H1 (cell line): ENCODE results near the gene NDUFV1. TPM values are rescaled to one million over a fixed set of nuclear protein-coding genes. Genes with fewer than 3 reads are reported as not detected.

Experiments
- CTCF ChIA-PET: fragments of 300-600 bp; sonication (Branson Sonifier 250); formaldehyde crosslinking; loops from one replicate; lab custom pipeline; 2021; ENCODE audit not compliant: partially characterized antibody; lab: Charles Lee
- POLR2A ChIA-PET: fragments of 300-600 bp; sonication (Branson Sonifier 250); formaldehyde crosslinking; loops from one replicate; lab custom pipeline; 2021; ENCODE audit warnings: inconsistent platforms; ENCODE audit not compliant: partially characterized antibody; lab: Charles Lee
- DNase-seq, 2 experiments: peaks; one replicate each; pipeline versions ENCODE4 v3.0.0 to v3.0.0-alpha.2; 2010 to 2022; ENCODE audit warnings: low spot score in 2 of 2, low read depth in 1 of 2, mixed read lengths in 1 of 2
- FAIRE-seq: peaks from 2 replicates; lab custom pipeline; 2011; peaks lifted over from hg19 to GRCh38; lab: Jason Lieb, UNC
- H2AFZ ChIP-seq: 2 replicates; pipeline ENCODE4 v1.8.1; 2012; ENCODE audit warnings: low read length, inconsistent platforms
- H2AK5ac ChIP-seq: 2 replicates; pipeline ENCODE4 v1.6.1; 2013; ENCODE audit warnings: low read depth, low read length
- H2BK120ac ChIP-seq: replicated peaks from 2 replicates; pipeline ENCODE3; 2013; ENCODE audit warnings: low read depth, low read length, inconsistent platforms
- H2BK12ac ChIP-seq: 2 replicates; pipeline ENCODE4 v1.6.1; 2013; ENCODE audit warnings: low read depth, low read length
- H2BK15ac ChIP-seq: 2 replicates; pipeline ENCODE4 v1.6.1; 2013; ENCODE audit warnings: low read length
- H2BK20ac ChIP-seq: 2 replicates; pipeline ENCODE4 v1.6.1; 2013; ENCODE audit warnings: low read length
- H2BK5ac ChIP-seq: 2 replicates; pipeline ENCODE4 v1.6.1; 2013; ENCODE audit warnings: low read depth, low read length
- H3K14ac ChIP-seq: 2 replicates; pipeline ENCODE4 v1.6.1; 2013; ENCODE audit warnings: inconsistent platforms; ENCODE audit not compliant: insufficient read length
- H3K18ac ChIP-seq: 2 replicates; pipeline ENCODE4 v1.6.1; 2013; ENCODE audit warnings: low read length; ENCODE audit errors: extremely low read depth
- H3K23ac ChIP-seq: 2 replicates; pipeline ENCODE4 v1.6.1; 2013; ENCODE audit warnings: inconsistent platforms; ENCODE audit not compliant: insufficient read length
- H3K23me2 ChIP-seq: 2 replicates; pipeline ENCODE4 v1.6.1; 2013; ENCODE audit warnings: low read depth, low read length
- H3K27ac ChIP-seq: 2 replicates; pipeline ENCODE4 v1.6.1; 2011; ENCODE audit warnings: low read depth, low read length, inconsistent platforms
- H3K27me3 ChIP-seq, 4 experiments: replicated peaks in 1 of 4; 1 replicate in 1 of 4; 2 replicates in 3 of 4; pipeline versions ENCODE4 v1.6.1 to v1.8.1; 2011 to 2013; ENCODE audit warnings: low read length in 3 of 4, mild to moderate bottlenecking in 3 of 4, inconsistent platforms in 2 of 4, mixed read lengths in 2 of 4, moderate library complexity in 1 of 4; ENCODE audit not compliant: control insufficient read depth in 3 of 4, insufficient read depth in 3 of 4; ENCODE audit errors: extremely low read depth in 1 of 4
- H3K36me3 ChIP-seq, 4 experiments: 2 replicates each; pipeline versions ENCODE4 v1.6.1 to v1.8.1; 2011 to 2013; ENCODE audit warnings: mild to moderate bottlenecking in 4 of 4, low read length in 3 of 4, moderate library complexity in 2 of 4, control low read depth in 1 of 4, inconsistent platforms in 1 of 4; ENCODE audit not compliant: insufficient read depth in 4 of 4, control insufficient read depth in 2 of 4
- H3K4ac ChIP-seq: replicated peaks from 2 replicates; pipeline ENCODE3; 2013; ENCODE audit warnings: low read length, low read depth, mixed read lengths, inconsistent platforms; ENCODE audit not compliant: insufficient read length
- H3K4me1 ChIP-seq, 4 experiments: replicated peaks in 1 of 4; 1 replicate in 1 of 4; 2 replicates in 3 of 4; pipeline versions ENCODE4 v1.6.1 to v1.8.1; 2011 to 2013; ENCODE audit warnings: low read length in 3 of 4, inconsistent platforms in 2 of 4, mixed read lengths in 1 of 4; ENCODE audit not compliant: insufficient read depth in 4 of 4, control insufficient read depth in 3 of 4
- H3K4me2 ChIP-seq, 2 experiments: 2 replicates each; pipeline versions ENCODE4 v1.6.1 to v1.8.1; 2011 to 2013; ENCODE audit warnings: low read depth in 2 of 2, low read length in 2 of 2, control low read depth in 1 of 2, inconsistent platforms in 1 of 2, mild to moderate bottlenecking in 1 of 2; ENCODE audit not compliant: insufficient read depth in 1 of 2
- H3K4me3 ChIP-seq, 4 experiments: fragments of 200-600, 300-600 bp in 1 of 4; sonication (generic), shearing (Covaris generic), sonication (Bioruptor Twin) in 1 of 4; 2 replicates each; pipeline versions ENCODE4 v1.5.1 to v1.8.1; 2011 to 2016; ENCODE audit warnings: low read length in 4 of 4, low read depth in 3 of 4, control low read depth in 2 of 4, inconsistent platforms in 2 of 4, mild to moderate bottlenecking in 2 of 4, mixed read lengths in 1 of 4, moderate library complexity in 1 of 4; ENCODE audit not compliant: insufficient read depth in 2 of 4; ENCODE audit errors: extremely low read depth in 1 of 4
- H3K56ac ChIP-seq: replicated peaks from 2 replicates; pipeline ENCODE3; 2013; ENCODE audit warnings: low read depth, mild to moderate bottlenecking, mixed read lengths, low read length, inconsistent platforms; ENCODE audit not compliant: insufficient read length
- H3K79me1 ChIP-seq: 2 replicates; pipeline ENCODE4 v1.6.1; 2013; ENCODE audit warnings: low read depth, low read length, control low read depth
- H3K79me2 ChIP-seq, 2 experiments: 2 replicates each; pipeline versions ENCODE4 v1.6.1 to v1.8.1; 2012 to 2013; ENCODE audit warnings: low read length in 2 of 2, mild to moderate bottlenecking in 2 of 2, inconsistent platforms in 1 of 2; ENCODE audit not compliant: insufficient read depth in 2 of 2, control insufficient read depth in 1 of 2
- H3K9ac ChIP-seq, 4 experiments: replicated peaks in 1 of 4; 1 replicate in 1 of 4; 2 replicates in 3 of 4; pipeline versions ENCODE4 v1.6.1 to v1.8.1; 2011 to 2013; ENCODE audit warnings: low read depth in 3 of 4, low read length in 3 of 4, control low read depth in 2 of 4, mild to moderate bottlenecking in 2 of 4, moderate library complexity in 2 of 4, inconsistent platforms in 1 of 4; ENCODE audit errors: extremely low read depth in 1 of 4
- H3K9me3 ChIP-seq, 2 experiments: 2 replicates each; pipeline versions ENCODE4 v1.6.1 to v1.8.1; 2012 to 2013; ENCODE audit warnings: mild to moderate bottlenecking in 2 of 2, moderate library complexity in 2 of 2, control low read depth in 1 of 2, inconsistent platforms in 1 of 2, low read depth in 1 of 2, low read length in 1 of 2, mixed read lengths in 1 of 2; ENCODE audit not compliant: insufficient read depth in 2 of 2
- H4K20me1 ChIP-seq, 2 experiments: replicated peaks in 1 of 2; 2 replicates each; pipeline versions ENCODE3 to v1.8.1; 2011 to 2013; ENCODE audit warnings: inconsistent platforms in 2 of 2, low read length in 2 of 2, mild to moderate bottlenecking in 1 of 2; ENCODE audit not compliant: insufficient read depth in 2 of 2, control insufficient read depth in 1 of 2
- H4K5ac ChIP-seq: 2 replicates; pipeline ENCODE4 v1.6.1; 2013; ENCODE audit warnings: low read length, low read depth, mixed read lengths, inconsistent platforms; ENCODE audit not compliant: insufficient read length
- H4K8ac ChIP-seq: 2 replicates; pipeline ENCODE4 v1.8.0; 2013; ENCODE audit warnings: mild to moderate bottlenecking, moderate library complexity, low read length, inconsistent platforms; ENCODE audit not compliant: insufficient read depth; ENCODE audit errors: extremely low read depth
- H4K91ac ChIP-seq: replicated peaks from 2 replicates; pipeline ENCODE3; 2013; ENCODE audit warnings: low read length, mixed read lengths, inconsistent platforms; ENCODE audit not compliant: insufficient read length
- BACH1 ChIP-seq: IDR thresholded peaks from 2 replicates; pipeline ENCODE4 v1.6.1; 2012; ENCODE audit warnings: low read length, improper control_type of control experiment
- BRCA1 ChIP-seq: IDR thresholded peaks from 2 replicates; pipeline ENCODE4 v1.6.1; 2012; ENCODE audit warnings: low read depth, low read length, improper control_type of control experiment
- CEBPB ChIP-seq: IDR thresholded peaks from 2 replicates; pipeline ENCODE4 v1.6.1; 2012; ENCODE audit warnings: low read depth, low read length
- CREB1 ChIP-seq: IDR thresholded peaks from 2 replicates; pipeline ENCODE4 v1.6.1; 2012; ENCODE audit warnings: inconsistent platforms
- EZH2 ChIP-seq: fragments of 200-600 bp; sonication (generic); IDR thresholded peaks from 2 replicates; pipeline ENCODE4 v1.7.1; 2012; ENCODE audit warnings: low read depth, mild to moderate bottlenecking, moderate library complexity, low read length, inconsistent platforms; ENCODE audit not compliant: severe bottlenecking
- HDAC6 ChIP-seq: IDR thresholded peaks from one replicate; pipeline ENCODE4 v1.7.1; 2012; ENCODE audit warnings: low read depth, mild to moderate bottlenecking, inconsistent platforms, low read length, moderate library complexity
- KDM1A ChIP-seq: fragments of 200-600, 300-600 bp; sonication (generic); IDR thresholded peaks from 2 replicates; pipeline ENCODE4 v1.7.1; 2016; ENCODE audit warnings: mild to moderate bottlenecking, low read length, borderline replicate concordance
- MAFK ChIP-seq: IDR thresholded peaks from 2 replicates; pipeline ENCODE4 v1.6.1; 2012; ENCODE audit warnings: low read depth, mild to moderate bottlenecking, improper control_type of control experiment, low read length
- RXRA ChIP-seq: IDR thresholded peaks from 2 replicates; pipeline ENCODE4 v1.6.1; 2011; ENCODE audit warnings: low read depth, mild to moderate bottlenecking, low read length, moderate library complexity; ENCODE audit not compliant: insufficient read depth
- SAP30 ChIP-seq: fragments of 300-600 bp; sonication (generic); IDR thresholded peaks from 2 replicates; pipeline ENCODE4 v1.7.1; 2012; ENCODE audit warnings: low read length, moderate library complexity, mild to moderate bottlenecking, inconsistent platforms; ENCODE audit not compliant: insufficient read depth, insufficient replicate concordance
- SIN3A ChIP-seq, 2 experiments: IDR thresholded peaks in 1 of 2; conservative IDR thresholded peaks in 1 of 2; 2 replicates each; pipeline ENCODE4 v1.6.1; 2011 to 2012; ENCODE audit warnings: low read length in 2 of 2, improper control_type of control experiment in 1 of 2, low read depth in 1 of 2, mild to moderate bottlenecking in 1 of 2
- SP1 ChIP-seq: IDR thresholded peaks from 2 replicates; pipeline ENCODE4 v1.6.1; 2011; ENCODE audit warnings: low read depth, low read length
- WGBS, 2 experiments: shearing (Covaris generic) in 1 of 2; methylation state at CpG; one replicate each; pipeline versions ENCODE4 v1.1.6 to v1.1.7; 2013 to 2015; ENCODE audit warnings: low lambda C conversion rate in 2 of 2, mixed read lengths in 2 of 2, inconsistent platforms in 1 of 2, low coverage in 1 of 2, missing lambda C conversion rate in 1 of 2; ENCODE audit not compliant: insufficient replicate concordance in 2 of 2, insufficient coverage in 1 of 2, insufficient read length in 1 of 2; ENCODE audit errors: extremely low coverage in 1 of 2, missing lambda C conversion rate in 1 of 2; 5-methylcytosine and 5-hydroxymethylcytosine counted together
- polyA plus RNA-seq, 7 experiments: library from polyadenylated mRNA; depleted of rRNA in 3 of 7; stranded (reverse) in 5 of 7; unstranded in 2 of 7; fragments of >200 nt in 5 of 7; fragments of 200-250 nt in 2 of 7; gene quantifications; 1 replicate in 5 of 7; 2 replicates in 1 of 7; 4 replicates in 1 of 7; pipeline versions ENCODE4 v1.2.1 to v1.2.3, GENCODE V29; 2011 to 2013; ENCODE audit warnings: missing spikeins in 2 of 7, mixed read lengths in 2 of 7
- total RNA-seq: library from RNA; stranded (reverse); fragmentation: NEBNext Ultra II Directional; extraction: Animal tissue kit (Norgen Biotek cat#: 25700); gene quantifications from 2 replicates; pipeline ENCODE4 v1.2.1, GENCODE V29; 2021

Gene NDUFV1
- total and polyA plus RNA-seq, 2 of the 8 experiments (the other 6 are each of a cell fraction or from before 2014, with no cell fraction given), result 125 to 131 TPM

DNA sequence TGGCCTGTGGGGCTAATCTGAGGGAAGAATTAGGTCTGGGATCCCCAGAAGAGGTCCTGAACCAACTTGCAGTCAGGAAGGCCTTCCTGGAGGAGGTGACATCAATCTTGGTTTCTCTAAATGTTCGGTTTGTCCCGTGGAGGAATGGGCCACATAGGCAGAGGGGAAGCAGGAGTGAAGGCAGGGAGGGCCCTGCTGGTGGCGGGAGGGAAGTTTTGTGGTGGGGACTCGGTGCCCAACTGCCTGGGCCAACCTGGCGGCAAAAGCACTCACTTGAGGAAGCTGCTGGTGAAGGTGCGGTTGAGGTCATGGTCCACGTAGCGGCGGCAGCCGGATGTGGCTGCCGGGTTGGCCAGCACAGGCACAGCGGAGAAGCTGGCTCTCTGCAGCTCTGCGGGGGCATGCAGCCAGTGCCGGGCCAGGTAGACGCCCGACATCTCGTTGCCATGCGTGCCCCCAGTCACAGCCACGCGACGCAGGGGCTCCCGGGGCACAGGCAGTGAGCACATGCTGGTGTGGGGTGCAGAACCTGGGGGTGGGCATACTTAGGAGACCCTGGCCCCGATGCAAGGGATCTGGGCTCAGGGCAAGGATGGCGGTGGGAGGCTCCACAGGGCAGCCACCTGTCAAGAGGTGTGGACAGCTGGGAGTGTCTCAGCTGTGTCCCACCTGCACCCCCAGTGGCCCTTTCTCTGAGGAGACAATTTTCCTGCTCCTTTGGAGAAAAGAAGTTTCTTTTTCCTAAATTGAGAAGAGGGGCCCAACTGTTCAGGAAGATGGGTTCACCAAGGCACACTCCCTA lies 40.0 kb downstream of the NDUFV1 start:
- H3K4ac ChIP-seq, result no peak overlapping the region
- no peak overlapping the region for H4K5ac ChIP-seq
- WGBS, 2 experiments, result 94% methylated on average over 14 of the region's 24 CpGs; no CpG with 5 or more reads in 1 of the 2 experiments
- peaks cover 3% of the 10 kb centered on the region for H3K23me2 ChIP-seq
- 0 out of 2 replicates have a peak overlapping the region, but pooled peaks have one; percentile 29 for H2BK15ac ChIP-seq
- POLR2A ChIA-PET, result interaction anchor here (1.3 to 1.4 kb wide), 2 partner anchors 14 to 17 kb away, joined by 4 read pairs; no protein-coding TSS in a partner anchor
- no peak overlapping the region for H3K4me3 ChIP-seq
- H4K8ac ChIP-seq, result no peak overlapping the region
- no peak overlapping the region for H3K23ac ChIP-seq
- CTCF ChIA-PET, result interaction anchor here (0.9 to 8.6 kb wide), 13 partner anchors 8 to 154 kb away, joined by 3 to 99 read pairs (median 10); partner anchors contain the start of genes ALDH3B2, NUDT8 and TBX10
- H2AK5ac ChIP-seq, result no peak overlapping the region
- no peak overlapping the region for H2BK20ac ChIP-seq
- no peaks in the 10 kb centered on the region; a peak in 1 of 8 replicates for H3K36me3 ChIP-seq
- H2BK12ac ChIP-seq, result 0 out of 2 replicates have a peak overlapping the region, but pooled peaks have one; percentile 17
- peaks cover 0 to 9% (median 0%) of the 10 kb centered on the region in 4 experiments; a peak in 2 of 7 replicates for H3K4me1 ChIP-seq
- H3K18ac ChIP-seq, result no peak overlapping the region
- no peak overlapping the region for H2AFZ ChIP-seq
- H3K14ac ChIP-seq, result no peak overlapping the region
- peaks cover 0 to 2% (median 0%) of the 10 kb centered on the region in 4 experiments; a peak in 2 of 7 replicates for H3K27me3 ChIP-seq
- H3K79me1 ChIP-seq, result no peaks in the 10 kb centered on the region
- H3K9ac ChIP-seq, result no peak overlapping the region
- H4K91ac ChIP-seq, result no peak overlapping the region
- no peak overlapping the region for H3K4me2 ChIP-seq
- FAIRE-seq, result no peak
- no peak overlapping the region for H3K27ac ChIP-seq
- no peaks in the 10 kb centered on the region for H3K9me3 ChIP-seq
- no peak overlapping the region for H3K56ac ChIP-seq
- H2BK120ac ChIP-seq, result no peak overlapping the region
- DNase-seq, result no peak
- H2BK5ac ChIP-seq, result no peak overlapping the region
- H3K79me2 ChIP-seq, result no peaks in the 10 kb centered on the region
- H4K20me1 ChIP-seq, result peaks cover 0 to 5% of the 10 kb centered on the region in 2 experiments
- TF ChIP-seq SIN3A (conservative IDR thresholded peaks at IDR 0.05 in 1 of 2, IDR thresholded peaks at IDR 0.05 in 1 of 2; ENCODE audit: low read depth in 1 of 2, low read length in 2 of 2) (no peak), RXRA (no peak), KDM1A (no peak), EZH2 (no peak), CEBPB (no peak), BACH1 (no peak), SAP30 (no peak), HDAC6 (no peak), MAFK (no peak), BRCA1 (no peak), CREB1 (no peak), SP1 (no peak)
